CD4-positive, alpha-beta T cell treated with Interleukin-6 at 100 ng/mL for 8 hours (primary cell): ENCODE measurements around the gene RNF157.
"Not testable (repeated sequence)": the region's sequence is repeated elsewhere in the genome, so short reads cannot be mapped to it uniquely, and the experiment has no call there.

Experiments used
- DNase-seq: peaks from one replicate; pipeline ENCODE4 v3.0.0-alpha.2; 2020; ENCODE audit warnings: mixed read lengths, low spot score

RNF157 gene

DNA sequence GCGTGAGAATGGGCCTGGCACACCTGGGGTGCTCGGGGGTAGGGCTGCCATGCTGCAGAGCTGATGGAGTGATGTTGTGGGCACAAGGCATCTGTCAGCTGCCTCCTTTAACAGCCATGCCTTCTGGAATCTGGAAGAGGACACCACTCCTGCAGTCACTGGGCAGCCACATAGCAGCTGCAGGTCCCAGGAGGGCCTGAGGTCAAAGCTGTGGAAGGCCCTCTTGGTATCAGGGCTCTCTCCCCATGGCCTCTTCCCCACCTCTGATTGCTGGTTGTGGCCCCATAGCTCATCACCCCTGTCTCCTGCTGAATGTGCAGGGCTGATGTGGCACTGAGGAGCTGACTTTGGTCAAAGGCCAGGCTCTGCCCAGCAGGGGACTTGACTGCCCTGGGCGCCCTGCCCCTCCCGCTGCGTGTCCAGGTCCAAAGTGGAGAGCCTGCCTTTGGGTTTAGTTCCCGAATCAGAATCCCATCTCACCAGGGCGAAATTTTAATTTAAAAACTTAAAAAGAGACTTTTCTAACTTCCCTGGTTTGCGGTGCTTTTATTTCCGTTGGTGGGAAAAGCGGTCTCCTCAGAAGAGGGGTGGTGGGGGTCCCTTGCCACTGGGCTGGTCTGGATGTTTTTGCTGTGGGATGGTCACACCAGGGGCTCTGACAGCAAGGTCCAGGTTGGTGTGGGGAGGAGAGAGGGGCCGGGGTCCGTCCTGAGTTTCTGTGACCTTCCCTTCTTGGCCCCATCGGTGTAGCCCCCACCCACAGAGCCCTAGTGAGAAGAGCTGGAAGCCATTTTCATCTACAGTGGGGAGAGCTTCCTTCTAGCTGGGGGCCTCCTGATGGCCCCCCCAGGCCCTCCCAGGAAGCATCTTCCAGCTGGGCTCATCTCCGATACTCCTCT, 30.7 kb upstream of the RNF157 start:
- DNase-seq: no peak

DNA sequence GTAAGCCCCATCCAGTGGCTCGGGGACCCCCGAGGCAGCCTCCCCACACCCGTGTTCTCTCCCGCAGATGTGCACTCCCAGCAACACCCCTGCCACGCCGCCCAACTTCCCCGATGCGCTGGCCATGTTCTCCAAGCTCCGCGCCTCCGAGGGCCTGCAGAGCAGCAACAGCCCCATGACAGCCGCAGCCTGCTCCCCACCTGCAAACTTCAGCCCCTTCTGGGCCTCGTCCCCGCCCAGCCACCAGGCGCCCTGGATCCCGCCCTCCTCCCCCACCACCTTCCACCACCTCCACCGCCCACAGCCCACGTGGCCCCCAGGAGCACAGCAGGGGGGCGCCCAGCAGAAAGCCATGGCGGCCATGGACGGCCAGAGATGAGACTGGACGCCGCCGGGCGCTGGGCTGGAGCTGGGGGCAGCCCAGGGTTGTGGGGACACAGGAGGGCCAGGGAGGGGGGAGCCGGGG, 29.9 kb upstream of the RNF157 start:
- DNase-seq: no peak

DNA sequence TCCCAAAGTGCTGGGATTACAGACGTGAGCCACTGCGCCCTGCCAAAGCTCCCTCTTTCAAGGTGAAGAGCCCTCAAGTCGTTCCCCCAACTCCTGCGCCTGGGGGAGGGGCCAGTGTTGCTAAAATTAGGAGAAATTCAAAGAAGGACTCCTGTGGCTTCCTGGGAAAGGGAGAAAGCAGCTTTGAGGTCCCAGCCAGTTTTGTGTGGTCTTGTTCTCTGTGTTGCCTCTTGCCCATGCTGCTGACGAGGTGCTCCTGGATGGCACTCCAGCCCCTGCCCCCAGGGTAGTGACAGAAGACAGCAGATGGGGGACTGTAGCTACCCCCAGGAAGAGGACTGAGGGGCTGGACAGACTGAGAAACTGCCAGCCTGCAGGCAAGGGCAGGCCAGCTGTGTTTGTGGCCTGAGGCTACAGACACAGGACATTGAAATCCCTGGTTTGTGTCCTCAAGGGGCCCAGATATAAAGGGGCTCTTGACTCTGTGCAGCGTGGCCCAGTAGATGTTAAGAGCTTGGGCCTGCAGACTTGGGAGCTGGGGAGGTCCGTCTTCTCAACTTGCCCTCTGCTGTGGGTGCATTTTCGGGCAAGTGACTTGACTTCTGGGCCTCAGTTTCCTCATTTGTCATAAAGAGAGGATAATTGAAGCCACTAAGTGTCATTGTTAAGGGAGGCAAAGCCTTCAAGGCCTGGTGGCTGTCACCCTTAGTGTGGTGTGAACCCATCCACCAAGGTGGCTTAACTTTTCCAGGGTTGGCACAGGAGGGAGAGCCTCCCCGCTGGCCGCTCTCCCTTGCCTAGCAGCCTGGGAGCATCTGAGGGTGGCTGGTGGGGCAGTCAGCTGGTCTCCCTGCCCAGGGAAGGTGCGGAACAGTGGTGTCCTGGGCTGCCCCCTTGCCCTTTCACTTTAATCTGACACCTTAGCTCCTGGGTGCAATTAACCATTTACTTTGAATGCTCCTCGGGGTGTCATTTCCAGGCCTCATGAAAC, 29.0 kb upstream of the RNF157 start:
- DNase-seq: no peak

DNA sequence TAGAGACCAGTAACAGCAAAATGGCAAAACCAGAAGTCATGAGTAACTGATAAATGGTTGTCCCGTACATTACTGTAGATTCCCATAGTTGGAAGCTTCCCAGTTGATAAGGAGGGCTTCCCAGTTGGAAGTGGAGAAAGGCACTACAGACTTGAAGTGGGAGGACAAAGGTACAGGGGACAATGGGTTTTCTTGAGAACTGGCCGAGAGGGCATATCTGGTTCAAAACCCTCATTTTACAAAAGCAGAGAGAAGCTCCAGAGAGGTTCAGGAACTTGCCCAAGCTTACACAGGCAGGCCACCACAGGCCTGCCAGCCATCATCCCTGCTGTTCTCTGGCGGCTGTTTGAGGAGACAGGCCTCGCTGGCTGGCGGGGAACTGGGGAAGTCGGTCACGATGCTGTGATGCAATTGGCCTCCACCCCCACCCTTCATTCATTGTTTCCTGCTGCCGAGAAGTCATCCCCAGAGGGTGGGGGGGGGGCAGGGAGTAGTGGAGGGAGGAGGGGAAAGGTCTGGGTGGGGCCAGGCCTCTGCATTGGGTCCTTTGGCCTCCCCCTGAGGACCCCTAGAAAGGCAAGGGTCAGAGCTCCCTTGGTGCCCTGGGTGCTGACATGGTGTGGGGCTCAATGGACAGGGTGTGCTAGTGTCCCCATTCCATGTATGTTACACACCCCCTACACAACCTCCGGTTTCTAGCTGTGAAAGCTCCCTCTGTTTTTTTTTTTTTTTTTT, 27.9 kb upstream of the RNF157 start:
- peak; percentile 77 for DNase-seq

DNA sequence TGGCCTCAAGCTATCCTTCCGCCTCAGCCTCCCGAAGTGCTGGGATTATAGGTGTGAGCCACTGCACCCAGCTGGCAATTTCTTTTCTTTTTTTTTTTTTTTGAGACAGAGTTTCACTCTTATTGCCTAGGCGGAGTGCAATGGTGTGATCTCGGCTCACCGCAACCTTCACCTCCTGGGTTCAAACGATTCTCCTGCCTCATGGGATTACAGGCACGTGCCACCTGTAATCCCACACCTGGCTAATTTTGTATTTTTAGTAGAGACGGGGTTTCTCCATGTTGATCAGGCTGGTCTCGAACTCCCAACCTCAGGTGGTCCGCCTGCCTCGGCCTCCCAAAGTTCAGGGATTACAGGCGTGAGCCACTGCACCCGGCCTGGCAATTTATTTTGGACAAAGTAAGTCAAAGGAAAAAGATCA, 27.3 kb upstream of the RNF157 start:
- DNase-seq: not testable (repeated sequence)

DNA sequence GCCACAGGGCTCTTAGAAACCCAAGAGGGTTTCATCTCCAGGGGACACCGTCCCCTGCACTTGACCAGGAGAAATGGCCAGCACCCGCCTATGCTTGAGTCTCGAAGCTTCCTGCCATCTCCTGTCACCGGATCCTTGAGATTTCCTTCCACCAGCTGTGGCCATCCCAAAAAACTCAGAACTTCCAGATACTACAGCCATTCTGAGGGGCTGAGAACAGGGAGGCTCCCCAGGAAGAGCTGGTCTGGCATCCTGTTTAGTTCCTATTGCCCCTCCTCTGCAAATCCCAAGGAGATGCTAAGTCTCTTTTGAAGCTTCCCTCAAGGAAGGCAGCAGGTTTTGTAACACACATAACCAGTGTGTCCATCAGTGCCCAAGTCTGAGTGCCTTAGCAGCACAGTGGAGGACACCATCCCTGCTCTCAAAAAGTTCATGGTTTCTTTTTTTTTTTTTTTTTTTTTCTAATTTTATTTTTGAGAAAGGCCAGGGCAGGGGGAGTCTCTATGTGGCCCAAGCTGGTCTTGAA, 26.8 kb upstream of the RNF157 start:
- DNase-seq: no peak

DNA sequence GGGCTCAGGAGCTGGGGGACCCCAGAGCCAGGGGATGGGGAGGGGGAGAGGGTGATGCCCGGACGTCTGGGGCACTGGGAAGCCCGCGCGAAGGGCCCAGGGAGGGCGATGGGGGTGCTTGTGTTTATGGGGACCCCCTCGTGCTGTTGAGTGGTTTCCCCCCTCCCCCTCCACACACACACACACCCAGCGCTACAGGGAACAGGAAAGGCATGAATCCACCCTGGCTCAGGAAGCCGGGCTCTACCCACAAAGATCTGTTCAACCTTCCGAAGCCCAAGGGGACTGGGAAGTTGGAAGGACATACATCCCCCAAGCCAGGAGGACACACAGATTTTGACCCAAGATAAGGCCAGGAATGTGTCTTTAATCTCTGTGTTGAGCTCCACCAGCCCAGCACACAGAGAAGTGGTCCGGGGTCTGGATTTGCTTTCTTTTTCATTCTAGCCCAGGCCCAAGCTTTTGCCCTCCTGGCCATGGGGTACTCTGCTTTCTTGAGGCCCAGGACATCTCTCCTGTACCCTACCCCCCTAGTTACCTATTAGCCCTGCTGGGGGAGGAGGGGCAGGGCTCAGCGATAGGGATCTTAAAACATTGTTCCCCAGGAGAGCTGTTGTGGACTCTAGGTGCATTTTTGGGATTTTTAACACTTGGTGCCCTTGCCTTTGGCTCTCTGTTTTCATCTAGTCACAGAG, 26.1 kb upstream of the RNF157 start:
- no peak for DNase-seq

DNA sequence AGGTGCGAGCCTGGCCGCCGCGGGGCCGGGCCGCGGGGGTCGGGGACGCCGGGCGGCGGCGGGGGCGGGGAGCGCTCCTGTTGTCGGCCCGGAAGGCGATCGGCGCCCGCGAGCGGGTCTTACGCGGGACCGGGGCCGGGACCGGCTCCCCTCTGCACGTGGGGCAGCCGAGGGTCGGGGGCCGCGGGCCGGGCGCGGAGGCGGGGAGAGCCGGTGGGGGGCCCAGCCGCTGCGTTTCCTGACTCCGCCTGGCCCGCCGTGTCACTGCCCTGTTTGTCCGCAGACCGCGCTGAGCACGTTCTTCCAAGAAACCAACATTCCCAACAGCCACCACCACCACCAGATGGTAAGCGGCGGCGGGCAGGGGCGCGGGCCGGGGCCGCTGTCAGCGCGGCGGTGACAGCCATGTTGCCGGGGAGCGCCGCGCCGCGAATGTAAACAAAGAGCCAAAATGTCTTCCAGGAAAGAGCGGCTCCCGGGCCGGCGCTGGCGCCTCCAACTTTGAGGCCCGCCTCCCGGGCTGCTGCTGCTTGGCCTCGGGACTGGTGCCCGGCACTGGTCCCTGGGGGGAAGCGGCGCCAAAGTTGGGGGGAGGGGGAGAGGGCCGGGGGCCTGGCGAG, 25.4 kb upstream of the RNF157 start:
- no peak for DNase-seq

DNA sequence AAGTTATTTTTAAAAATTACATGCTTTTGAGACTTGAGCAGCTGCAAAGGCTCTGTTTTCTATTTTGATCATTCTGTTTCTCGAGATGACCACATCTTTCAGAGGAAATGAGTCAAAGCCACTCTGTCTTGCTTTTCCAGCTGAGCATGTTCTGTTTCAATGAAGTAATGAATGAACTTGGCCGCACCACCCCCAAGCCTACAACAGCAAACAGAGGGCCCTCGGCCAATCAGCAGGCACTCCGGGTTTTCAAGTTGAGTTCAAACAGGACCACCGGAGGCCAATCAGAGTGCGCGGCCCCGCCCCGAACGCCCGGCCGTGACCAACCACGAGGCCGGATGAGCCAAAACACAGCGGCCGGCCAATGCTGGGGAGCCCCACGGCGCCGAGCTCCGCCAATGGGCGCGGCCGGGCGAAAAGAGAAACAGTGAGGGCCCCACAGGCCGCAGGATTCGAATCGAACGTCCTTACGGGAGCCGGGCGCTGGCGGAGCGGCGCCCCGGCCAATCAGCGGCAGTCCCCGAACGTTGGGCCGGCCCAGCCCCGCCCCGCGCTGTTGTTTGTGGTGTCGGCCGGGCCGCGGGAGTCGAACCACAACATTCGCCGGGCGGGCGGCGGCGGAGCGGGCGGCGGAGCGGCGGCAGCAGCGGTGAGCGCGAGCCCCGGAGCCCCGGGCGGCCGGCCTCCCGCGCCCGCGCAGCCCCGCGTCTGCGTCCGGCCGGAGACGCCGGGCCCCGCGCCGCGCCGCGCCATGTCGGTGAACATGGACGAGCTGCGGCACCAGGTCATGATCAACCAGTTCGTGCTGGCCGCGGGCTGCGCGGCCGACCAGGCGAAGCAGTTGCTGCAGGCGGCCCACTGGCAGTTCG, 24.7 kb upstream of the RNF157 start, which contains the start of gene UBALD2:
Gene UBALD2, plus strand, starts transcription at position 594 of the 869 bp plus-strand sequence. Its CDS starts 158 bp downstream, at position 752.
- DNase-seq: peak; percentile 99

DNA sequence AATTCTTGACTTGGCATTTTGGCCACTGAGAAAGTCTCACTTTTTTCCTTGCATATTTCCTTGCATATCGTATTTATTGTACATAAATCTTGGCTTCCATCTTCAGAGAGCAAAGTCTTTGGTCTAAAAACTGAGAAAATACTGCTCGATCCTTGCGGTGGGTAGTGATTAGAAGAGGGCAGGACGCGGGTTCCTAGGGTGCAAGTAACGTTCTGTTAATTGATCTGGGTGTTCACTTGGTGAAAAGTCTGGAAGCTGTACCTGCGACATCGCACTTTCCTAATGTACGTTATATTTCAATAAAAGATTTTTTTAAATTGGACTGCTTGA, 24.1 kb upstream of the RNF157 start:
- DNase-seq: no peak

DNA sequence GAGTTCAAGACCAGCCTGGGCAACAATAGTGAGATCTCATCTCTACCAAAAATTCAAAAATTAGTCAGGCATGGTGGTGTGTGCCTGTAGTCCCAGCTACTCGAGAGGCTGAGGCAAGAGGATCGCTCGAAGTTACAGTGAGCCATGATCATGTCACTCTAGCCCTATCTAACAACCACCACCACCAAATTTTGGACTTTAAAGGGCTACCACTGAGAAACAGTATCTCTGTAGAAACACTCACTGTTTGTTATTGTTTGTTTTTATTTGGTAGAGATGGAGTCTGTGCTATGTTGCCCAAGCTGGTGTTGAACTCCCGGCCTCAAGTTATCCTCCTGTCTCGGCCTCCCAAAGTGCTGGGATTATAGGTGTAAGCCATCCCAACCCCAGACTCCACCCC, 23.6 kb upstream of the RNF157 start:
- DNase-seq: no peak

DNA sequence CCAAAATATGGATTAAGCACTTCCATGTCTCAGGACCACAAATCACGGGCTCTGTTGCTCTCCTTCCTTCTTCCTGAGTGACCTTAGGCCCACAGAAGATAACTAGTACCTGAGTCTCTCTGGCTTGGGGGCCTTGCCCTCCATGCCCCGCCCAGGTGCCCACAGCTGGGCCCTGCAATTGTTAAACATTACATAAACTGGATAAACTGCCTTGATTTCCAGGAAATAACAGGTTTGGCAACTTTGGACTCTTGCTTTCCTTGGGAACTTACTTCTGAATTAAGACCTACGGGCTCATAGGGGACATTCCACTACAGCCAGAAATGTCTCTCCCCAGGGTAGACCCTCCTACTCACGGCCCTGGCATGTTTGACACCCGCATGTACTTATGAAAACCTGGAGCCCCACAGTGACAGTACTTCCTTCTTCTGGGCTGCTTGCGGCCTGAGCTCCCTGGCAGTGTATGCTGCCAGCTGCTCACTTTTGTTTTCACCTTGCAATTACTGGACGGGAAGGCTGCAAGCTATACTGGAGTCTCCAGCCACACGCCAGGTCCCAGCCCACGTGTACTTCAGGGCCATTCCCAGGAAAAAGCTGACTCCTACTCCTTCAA, 22.5 kb upstream of the RNF157 start:
- DNase-seq: no peak

DNA sequence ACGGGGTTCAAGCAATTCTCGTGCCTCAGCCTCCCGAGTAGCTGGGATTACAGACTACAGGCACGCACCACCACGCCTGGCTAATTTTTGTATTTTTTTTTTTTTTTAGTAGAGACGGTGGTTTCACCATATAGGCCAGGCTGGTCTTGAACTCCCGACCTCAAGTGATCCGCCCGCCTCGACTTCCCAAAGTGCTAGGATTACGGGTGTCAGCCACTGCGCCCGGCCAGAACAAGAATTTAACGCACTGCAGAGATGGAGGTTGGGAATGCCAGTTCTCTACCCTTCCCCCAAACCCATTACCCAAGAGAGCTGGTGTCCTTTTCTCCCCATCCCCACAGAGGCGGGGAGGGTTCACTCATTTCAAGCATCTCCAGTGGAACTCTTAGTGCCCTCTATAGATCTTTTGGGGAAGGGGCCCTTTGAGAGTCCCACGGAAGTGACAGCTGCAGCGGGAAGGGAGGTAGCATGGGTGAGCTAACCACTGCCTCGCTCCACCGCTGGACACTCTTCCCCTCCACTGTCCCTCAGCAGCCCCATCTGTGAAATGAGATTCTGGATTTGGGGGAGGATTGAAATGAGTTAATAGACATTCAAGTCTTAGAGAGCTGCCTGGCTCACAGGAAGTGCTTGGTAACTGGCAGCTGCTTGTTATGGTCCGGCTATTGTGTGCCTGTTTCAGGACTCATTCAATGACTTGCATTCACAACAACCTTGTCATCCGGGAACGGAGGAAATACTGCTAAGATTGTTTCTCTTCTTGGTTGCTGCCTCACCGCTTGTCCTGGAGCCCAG, 21.3 kb upstream of the RNF157 start:
- DNase-seq: no peak

DNA sequence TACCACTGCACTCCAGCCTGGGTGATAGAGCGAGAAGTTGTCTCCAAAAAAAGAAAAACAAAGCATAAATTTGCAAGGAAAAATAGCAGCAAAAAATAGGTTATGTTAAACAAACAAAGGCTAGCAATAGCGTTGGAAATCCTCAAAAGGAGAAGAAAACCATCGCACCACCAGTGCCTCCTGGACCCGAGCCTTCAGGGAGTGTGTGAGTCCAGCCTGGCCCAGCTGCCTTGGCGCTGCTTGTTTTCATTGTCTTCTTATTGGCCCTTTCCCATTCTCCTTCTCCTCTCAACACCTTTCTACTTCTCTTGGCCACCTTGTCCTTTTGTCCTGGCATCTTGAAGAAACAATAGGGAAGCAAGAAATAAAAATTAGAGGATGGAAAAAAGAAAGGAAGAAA, 20.4 kb upstream of the RNF157 start:
- DNase-seq: no peak

DNA sequence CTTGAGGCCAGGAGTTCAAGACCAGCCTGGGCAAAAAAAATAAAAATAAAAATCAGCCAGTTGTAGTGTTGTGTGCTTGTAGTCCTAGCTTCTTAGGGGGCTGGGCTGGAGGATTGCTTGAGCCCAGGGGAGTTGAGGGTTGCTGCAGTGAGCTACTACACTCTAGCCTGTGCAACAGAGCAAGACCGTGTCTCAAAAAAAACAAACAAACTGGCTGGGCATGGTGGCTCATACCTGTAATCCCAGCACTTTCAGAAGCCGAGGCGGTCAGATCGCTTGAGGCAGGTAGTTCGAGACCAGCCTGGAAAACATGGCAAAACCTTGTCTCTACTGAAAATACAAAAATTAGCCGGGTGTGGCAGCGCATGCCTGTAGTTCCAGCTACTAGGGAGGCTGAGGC, 19.9 kb upstream of the RNF157 start:
- DNase-seq: no peak

DNA sequence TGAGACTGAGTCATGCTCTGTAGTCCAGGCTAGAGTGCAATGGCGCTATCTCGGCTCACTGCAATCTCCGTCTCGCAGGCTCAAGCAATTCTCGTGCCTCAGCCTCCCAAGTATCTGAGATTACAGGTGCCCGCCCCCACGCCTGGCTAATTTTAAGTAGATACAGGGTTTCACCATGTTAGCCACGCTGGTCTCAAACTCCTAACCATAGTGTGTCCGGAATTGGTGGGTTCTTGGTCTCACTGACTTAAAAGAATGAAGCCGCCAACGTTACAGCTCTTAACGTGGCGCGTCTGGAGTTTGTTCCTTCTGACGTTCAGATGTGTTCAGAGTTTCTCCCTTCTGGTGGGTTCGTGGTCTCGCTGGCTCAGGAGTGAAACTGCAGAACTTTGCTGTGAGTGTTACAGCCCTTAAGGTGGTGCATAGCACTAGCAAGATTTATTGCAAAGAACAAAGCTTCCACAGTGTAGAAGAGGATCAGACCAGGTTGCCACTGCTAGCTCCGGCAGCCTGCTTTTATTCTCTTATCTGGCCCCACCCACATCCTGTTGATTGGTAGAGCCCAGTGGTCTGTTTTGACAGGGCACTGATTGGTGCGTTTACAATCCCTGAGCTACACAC, 16.2 kb upstream of the RNF157 start:
- DNase-seq: peak; percentile 61

DNA sequence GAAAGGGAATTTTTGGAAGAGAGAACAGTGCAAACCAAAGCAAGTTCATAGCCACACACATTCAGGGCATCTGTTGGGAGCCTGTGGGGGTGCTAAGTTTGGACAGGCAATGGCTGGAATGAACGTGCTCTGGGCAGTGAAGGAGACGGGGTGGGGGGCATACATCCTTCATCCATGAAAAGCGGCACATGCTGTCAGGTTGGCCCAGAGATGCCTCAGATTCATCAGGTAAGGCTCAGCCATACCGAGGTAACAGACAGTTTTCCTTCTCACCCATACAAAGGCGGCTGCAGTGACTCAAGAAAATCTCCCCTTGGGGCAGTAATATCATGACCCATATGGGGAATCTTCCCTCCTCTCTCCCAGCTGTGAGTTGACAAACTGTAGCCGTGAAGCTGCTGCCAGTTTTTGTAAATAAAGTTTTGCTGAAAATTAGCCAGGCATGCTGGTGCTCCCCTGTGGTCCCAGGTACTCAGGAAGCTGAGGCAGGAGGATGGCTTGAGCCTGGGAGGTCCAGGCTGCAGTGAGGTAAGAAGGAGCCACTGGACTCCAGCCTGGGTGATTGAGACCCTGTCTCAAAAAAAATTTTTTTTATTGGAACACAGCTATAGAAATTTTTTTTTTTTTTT, 15.6 kb upstream of the RNF157 start:
- no peak for DNase-seq
